Lower leg skin (tissue), 4 donors: ENCODE measurements around the gene SHLD2. TPM values are rescaled to one million over a fixed set of nuclear protein-coding genes. Genes with fewer than 3 reads are reported as not detected.
"Not testable (repeated sequence)": the region's sequence is repeated elsewhere in the genome, so short reads cannot be mapped to it uniquely, and the experiment has no call there.

Experiments used
- DNase-seq, 2 donors: peaks; one replicate each; pipeline ENCODE4 v3.0.0-alpha.2; 2019; ENCODE audit warnings: low spot score in 2 of 2
- H3K4me3 ChIP-seq: fragments of 200-600 bp; sonication (generic); 2 replicates; pipeline ENCODE4 v1.5.1; 2017; ENCODE audit warnings: mild to moderate bottlenecking, low read depth; ENCODE audit not compliant: poor library complexity, severe bottlenecking
- WGBS, 2 donors: methylation state at CpG; one replicate each; pipeline ENCODE4 v1.1.5; 2018; 5-methylcytosine and 5-hydroxymethylcytosine counted together
- intact Hi-C: fragments of 100-400 bp; cut with DNase I; formaldehyde crosslinking; loops from one replicate; pipeline ENCODE4 v1.15.0; 2023; ENCODE audit warnings: low total_unique reads
- total RNA-seq, 4 donors: library from RNA; depleted of rRNA; stranded (reverse); fragments of >200 nt; gene quantifications; one replicate each; pipeline ENCODE4 v1.1.0, GENCODE V29; 2016

Gene SHLD2
- total RNA-seq, 4 donors from 2014 or later, result 14.9 to 26.2 (median 21.6) TPM

DNA sequence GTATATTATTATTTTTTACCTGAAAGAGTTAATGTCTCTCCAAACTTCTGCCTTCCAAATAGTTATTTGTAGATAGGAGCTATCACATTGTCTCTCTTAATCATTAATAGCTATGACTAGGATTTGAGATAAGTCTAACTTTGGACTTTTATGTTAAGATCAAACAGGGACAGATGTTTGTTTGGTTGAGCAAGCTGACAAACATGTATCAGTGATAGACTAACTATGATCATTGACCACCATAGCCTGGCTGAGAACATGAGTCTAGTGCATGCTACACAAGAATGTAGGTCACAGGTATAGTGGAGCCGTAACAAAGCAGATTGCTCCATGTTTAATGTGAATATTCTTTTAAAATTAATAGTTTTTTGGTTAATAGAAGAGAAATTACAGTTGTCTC lies 76.7 kb downstream of the SHLD2 start:
- intact Hi-C loops, result not testable (repeated sequence)

DNA sequence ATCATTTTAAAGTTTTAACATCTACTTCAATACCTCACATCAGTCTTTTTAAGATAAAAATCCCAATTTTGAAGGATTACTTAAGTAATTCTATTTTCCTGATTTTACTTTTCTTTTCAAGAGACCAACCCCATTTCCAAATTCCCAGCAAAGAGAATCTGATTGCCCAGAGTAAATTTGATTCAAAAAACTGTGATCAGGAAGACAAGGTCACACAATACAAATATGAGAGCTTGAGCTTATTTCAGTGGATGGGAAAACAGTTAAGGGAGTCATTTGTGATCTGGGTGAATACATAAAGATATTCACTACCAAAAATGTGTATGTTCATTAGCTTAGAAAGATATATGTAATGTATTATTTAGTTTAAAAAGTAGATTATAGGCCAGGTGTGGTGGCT lies 77.2 kb downstream of the SHLD2 start:
- DNase-seq, H3K4me3 ChIP-seq: not testable (repeated sequence)

More for the DNA sequence above, 76.7 kb downstream of the SHLD2 start:
- DNase-seq, H3K4me3 ChIP-seq: not testable (repeated sequence)
- WGBS, 2 donors, result 52 to 96% methylated on average over 1 of the region's 1 CpG

DNA sequence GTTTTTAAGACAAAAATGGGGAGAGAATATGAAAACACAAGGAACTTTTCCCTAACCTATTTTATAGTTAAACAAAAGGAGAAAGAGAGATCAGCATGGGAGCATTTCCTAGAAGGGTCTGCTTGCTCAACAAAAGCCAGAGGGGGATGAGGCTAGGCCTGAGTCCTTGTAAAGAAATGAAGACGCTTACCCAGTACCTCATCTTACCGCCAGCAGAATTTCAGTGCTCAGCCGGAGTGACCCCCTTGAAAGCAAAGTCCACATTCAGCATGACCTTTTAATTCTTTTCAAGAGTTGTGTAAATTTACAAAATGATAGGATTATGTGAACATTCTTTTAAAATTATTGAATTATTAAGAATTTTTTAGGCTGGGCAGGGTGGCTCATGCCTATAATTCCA lies 82.6 kb downstream of the SHLD2 start:
- intact Hi-C loops, H3K4me3 ChIP-seq, DNase-seq: not testable (repeated sequence)
- 90 to 100% methylated on average over 3 of the region's 3 CpGs for WGBS, 2 donors

More for the DNA sequence above, 77.2 kb downstream of the SHLD2 start:
- intact Hi-C loops, result not testable (repeated sequence)

DNA sequence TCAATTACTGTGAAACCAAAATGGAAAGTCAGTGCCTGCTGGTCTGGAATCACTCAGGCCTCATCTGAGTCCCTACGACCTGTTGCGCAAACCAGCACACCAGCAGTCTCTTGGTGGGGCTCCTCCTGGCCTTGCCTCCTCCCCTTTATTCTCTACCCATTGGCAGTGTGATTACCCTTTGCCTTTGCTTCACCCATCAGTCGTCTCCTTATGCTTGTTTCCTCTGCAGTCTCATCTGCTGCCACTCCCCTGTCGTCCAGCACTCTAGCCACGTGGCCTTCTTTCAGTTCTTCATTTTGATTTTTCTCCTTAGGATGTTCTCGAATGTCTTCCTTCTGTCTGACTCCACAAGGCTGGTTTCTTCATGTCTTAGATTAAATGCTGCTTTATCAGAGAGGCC lies 89.4 kb downstream of the SHLD2 start:
- H3K4me3 ChIP-seq, DNase-seq, intact Hi-C loops: not testable (repeated sequence)
- WGBS, 2 donors, result 77 to 93% methylated on average over 6 of the region's 6 CpGs

DNA sequence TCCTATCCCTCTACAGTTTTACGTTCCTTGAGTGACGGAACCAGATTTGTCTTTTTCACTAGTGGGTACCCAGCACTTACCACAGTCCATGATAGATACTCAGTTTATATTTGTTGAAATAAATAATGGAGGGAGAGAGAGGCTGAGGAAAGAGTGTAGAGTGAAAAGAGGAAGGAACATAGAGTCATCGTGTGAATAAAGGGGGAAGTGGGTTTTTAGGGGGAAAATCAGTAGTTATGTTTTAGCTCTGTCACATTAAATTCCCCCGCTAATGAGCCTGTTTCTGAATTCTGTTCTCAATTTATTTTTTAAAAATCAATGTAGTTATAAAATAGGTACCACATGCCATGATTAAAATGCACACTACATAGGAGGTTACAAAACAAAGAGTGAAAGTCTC lies 91.0 kb downstream of the SHLD2 start:
- 85 to 91% methylated on average over 2 to 4 of the region's 4 CpGs for WGBS, 2 donors

DNA sequence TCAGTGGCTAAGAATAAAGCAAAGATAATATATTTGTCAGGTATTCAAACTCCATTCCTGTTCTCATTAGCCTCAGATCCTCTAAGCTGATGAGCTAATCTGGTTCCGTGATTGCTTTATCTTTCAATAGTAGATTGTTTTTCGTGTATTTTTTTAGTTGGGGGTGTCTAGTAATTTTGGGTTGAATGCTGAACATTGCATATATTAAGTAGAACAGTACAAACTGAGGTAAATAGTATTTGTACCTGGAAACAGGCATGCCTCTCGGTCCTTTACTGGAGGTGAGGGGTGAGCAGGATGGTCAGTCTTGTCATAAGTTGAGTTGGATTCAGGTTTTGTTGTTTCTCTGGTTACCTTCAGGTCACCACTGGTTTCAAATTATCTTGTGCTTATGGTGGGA lies 92.6 kb downstream of the SHLD2 start:
- DNase-seq, intact Hi-C loops, H3K4me3 ChIP-seq: not testable (repeated sequence)
- 83 to 98% methylated on average over 3 of the region's 3 CpGs for WGBS, 2 donors

More for the DNA sequence above, 91.0 kb downstream of the SHLD2 start:
- DNase-seq, H3K4me3 ChIP-seq, intact Hi-C loops: not testable (repeated sequence)

DNA sequence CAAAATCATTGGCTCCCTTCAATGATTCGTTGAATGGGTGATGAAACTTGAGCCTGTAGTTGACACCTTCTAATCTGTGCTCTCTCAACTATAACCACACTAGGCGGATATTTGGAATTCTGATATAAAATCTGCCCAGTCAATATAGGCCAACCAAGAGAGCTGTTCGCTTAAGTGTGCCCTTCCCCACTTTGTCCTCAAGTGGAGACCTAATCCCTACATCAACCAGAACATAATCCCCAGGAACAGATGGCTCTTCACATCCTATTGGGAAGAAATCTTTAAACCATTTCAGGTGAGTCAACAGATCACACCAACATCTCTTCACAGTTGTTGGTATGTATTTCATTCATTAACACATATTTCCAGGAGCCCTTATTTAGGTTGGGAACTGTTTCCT lies 96.8 kb downstream of the SHLD2 start:
- DNase-seq, intact Hi-C loops: not testable (repeated sequence)
- whole genome bisulfite sequencing, 2 donors, result 90 to 96% methylated on average over 3 of the region's 3 CpGs

DNA sequence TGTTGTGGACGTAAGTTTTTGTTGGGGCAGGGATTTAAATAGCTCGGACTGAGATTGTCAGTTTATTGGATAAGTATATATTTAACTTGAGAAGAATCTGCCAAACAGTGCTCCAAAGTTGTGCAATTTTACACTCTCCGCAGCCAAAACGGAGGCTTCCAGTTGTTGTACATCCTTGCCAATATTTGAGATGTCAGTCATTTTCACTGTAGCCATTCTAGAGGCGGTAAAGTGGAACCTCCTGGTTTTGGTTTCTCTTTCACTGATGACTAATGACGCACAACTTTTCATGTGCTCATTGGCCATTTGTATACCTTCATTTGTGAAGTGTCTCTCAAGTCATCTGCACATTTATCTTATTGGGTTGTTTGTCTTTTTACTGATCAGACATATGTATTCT lies 105.9 kb downstream of the SHLD2 start:
- DNase-seq, result peak in 1 of 2 donors; percentile 56
- 27 to 29% methylated on average over 6 of the region's 6 CpGs for WGBS, 2 donors
- intact Hi-C loops, H3K4me3 ChIP-seq: not testable (repeated sequence)

More for the DNA sequence above, 96.8 kb downstream of the SHLD2 start:
- not testable (repeated sequence) for H3K4me3 ChIP-seq

DNA sequence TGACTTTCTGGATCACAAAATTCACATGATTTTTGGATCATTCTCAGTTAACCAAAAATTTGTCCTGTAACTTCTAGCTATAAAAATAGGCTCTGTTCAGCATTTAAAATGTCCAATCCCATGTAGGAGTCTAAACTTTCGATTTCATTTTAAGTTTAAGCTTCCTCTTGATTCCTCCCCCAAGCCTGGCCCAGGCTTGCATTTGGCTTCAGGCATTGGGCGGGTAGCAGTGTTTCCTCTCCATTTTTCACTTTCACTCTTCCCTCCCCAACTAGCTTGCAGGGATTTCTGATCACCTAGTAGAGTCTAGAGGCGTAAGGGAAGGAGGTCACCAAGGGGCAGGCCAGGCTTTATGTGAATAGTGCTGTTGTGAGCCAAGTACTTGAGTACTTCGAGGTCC lies 109.8 kb downstream of the SHLD2 start:
- 7 to 10% methylated on average over 2 of the region's 4 CpGs for WGBS, 2 donors
- DNase-seq, intact Hi-C loops, H3K4me3 ChIP-seq: not testable (repeated sequence)

DNA sequence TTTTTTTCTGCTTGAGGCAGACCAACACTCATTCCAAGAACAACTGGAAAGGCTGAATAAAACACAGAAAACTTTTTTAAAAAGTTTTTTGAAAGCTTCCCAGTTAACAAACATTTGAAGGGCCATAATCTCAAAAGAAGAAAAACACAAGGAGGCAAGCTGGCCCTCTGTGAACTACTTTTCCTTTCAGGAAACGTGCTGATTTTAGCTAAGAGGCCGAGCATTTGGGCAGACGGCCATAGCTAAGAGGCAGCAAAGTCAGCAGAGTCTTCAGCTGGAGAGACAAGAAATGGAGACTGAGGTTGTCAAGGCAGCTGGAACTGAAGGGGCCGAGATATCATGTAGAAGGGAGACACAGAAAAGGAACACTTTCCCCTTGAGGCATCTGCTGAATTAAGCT lies 111.9 kb downstream of the SHLD2 start:
- H3K4me3 ChIP-seq, intact Hi-C loops, DNase-seq: not testable (repeated sequence)
- WGBS, 2 donors, result 76 to 88% methylated on average over 4 of the region's 4 CpGs

DNA sequence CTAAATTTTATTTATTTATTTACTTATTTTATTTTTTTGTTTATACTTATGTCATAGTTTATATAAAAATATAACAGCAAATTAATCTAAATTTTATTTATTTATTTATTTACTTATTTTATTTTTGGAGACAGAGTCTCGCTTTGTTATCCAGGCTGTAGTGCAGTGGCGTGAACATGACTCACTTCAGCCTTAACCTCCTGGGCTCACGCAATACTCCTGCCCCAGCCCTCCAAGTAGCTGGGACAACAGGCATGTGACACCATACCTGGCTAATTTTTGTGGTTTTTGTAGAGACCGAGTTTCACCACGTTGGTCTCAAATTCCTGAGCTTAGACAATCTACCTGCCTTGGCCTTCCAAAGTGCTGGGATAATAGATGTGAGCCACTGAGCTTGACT lies 115.3 kb downstream of the SHLD2 start:
- H3K4me3 ChIP-seq, DNase-seq, intact Hi-C loops: not testable (repeated sequence)
- WGBS, 2 donors, result 94% methylated on average over 5 of the region's 5 CpGs

DNA sequence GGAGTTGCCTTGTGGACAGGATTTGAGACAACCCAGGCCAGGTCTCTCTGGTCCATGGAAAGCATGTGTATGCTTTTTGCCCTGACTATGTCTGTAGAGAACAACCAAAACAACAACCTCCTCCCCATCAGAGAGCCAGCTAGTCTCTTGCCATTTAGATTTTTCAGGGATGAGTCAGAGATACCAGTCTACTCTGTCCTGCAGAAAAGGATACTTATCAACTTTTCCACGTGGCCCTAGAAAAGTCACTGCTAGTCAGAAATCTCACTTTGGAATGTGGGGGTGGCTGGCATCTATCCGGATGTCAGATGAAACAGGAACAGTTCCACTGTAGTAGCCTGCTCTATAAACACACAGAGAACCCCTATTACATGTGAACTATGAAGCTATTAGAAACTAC lies 116.8 kb downstream of the SHLD2 start:
- WGBS, 2 donors, result 66 to 74% methylated on average over 2 of the region's 2 CpGs
- H3K4me3 ChIP-seq, intact Hi-C loops, DNase-seq: not testable (repeated sequence)

DNA sequence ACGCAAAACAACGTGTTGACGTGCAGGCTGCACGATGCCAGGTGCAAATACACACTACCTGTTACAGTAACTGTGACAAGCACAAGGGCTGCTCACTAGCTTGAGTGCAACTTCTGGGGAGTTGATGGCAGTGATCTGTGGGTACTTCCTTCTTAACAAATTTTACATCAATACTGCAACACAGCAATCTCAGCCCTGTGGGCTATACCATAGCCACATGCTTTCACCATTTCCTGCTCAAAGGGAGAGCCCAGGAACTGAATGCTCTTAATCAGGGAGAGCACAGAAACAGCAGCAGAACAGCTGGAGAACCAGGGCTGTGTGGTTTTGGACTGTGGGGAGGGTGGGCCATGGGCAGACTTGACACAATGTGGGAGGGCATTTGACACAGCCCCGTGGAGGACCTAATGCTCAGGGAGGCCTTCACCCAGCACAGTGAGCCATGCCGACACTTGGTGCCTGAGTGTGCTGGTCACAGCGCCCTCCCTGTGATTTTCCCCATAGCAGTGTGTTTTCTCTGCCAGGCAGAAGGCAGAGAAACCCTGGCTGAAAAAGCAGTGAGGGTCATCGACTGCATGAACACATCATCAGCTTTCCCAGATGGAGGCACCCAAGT lies 118.3 kb downstream of the SHLD2 start:
- 75 to 93% methylated on average over 3 to 4 of the region's 8 CpGs for WGBS, 2 donors
- H3K4me3 ChIP-seq, intact Hi-C loops, DNase-seq: not testable (repeated sequence)

DNA sequence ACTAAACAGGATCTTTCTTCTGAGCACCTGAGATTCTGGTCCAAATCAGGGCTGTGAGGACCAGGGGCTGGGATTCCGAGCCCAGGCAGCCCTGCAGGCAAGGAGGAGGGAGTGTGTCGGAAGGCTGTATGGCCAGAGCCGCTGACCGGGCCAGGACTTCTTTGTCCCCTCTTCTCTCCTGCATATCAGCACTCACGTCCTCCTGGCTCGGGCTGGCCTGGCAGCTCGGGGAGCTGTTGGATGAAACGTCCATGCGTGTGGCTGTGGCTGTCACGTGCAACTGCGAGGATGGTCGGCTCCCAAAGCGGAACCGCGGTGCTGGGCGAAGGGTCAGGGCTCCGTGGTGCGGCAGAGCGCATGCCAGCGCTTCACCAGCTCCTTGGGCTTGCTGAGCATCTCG lies 118.8 kb downstream of the SHLD2 start:
- DNase-seq, H3K4me3 ChIP-seq, intact Hi-C loops: not testable (repeated sequence)
- WGBS, 2 donors, result 89 to 95% methylated on average over 7 to 10 of the region's 21 CpGs

DNA sequence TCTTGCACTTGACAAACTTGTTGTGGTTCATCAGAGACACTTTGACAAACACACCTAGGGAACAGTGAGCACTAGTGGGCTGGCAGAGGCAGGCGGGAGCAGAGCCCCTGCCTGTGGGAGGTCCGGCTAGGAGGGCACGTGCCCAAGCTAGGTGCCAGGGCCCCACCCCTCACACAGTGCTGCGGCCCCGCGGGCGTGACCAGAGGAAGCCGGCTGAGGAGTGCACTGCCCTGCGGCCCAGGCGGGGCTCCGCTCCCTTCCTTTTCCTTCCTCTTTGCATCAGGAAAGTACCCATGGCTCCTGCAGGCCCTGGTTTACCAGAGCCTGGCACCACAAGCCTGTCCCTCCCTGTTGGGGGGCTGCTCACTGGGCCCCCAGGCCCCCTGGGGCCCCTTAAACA lies 121.1 kb downstream of the SHLD2 start:
- DNase-seq, H3K4me3 ChIP-seq, intact Hi-C loops: not testable (repeated sequence)
- WGBS, 2 donors, result 20 to 53% methylated on average over 2 to 9 of the region's 11 CpGs

DNA sequence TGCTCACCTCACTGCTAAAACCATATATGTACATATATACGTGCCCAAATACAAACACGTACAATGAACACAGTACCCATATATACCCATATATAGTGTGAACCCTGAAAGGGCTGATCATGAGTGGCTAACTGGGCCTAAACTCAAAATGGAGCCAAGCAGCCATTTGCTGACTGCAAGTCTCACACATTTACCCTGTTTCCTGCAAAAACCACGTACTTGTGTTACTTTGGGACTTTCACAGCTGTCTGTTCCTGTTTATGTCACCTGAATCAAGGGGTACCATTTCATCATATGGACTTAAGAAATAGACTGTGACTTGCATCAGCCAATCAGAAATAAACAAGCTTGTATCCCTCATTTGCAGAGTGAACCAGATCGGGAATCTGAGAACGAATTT lies 124.4 kb downstream of the SHLD2 start:
- H3K4me3 ChIP-seq, DNase-seq, intact Hi-C loops: not testable (repeated sequence)
- WGBS, 2 donors, result 84 to 86% methylated on average over 1 to 2 of the region's 5 CpGs
